ENCODE data around the gene CTU1.
A peak's percentile ranks its signal among the peaks of the same experiment; 100 is the strongest.
"Not testable (repeated sequence)": the region's sequence is repeated elsewhere in the genome, so short reads cannot be mapped to it uniquely, and the experiment has no call there.

CTU1 gene

GRCh38 chr19:51108066-51108804, at the start of gene CTU1:
TSS of gene CTU1 (minus strand) at chr19:51108409. CDS start at chr19:51104569, 3,840 bp downstream.
- peak; percentile 87 to 96 for DNase-seq

DNA sequence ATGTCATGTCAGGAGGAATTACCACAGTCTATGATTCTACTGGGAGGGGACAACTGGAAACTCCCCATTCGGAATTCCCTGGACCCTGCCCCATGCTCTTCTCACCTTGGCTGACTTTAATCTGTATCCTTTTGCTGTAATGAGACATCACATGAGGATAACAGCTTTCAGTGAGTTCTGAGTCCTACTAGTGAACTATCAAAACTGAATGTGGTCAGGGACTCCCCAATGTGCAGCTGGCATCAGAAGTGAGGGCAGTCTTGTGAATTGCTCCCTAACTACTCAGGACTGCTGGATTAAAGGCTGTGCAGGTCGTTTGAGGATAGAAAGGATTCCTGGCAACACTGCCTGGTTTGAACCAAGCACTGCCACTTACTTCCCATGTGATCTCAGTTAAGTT, 49.1 kb upstream of the CTU1 start:
- DNase-seq = no peak

- no peak for DNase-seq
Measured at GRCh38 chr19:51156710-51157109, 48.5 kb upstream of the CTU1 start.

GRCh38 chr19:51150627-51151026, 42.4 kb upstream of the CTU1 start:
- DNase-seq = no peak

- DNase-seq = no peak
Measured at GRCh38 chr19:51148580-51148979, 40.4 kb upstream of the CTU1 start.

DNA sequence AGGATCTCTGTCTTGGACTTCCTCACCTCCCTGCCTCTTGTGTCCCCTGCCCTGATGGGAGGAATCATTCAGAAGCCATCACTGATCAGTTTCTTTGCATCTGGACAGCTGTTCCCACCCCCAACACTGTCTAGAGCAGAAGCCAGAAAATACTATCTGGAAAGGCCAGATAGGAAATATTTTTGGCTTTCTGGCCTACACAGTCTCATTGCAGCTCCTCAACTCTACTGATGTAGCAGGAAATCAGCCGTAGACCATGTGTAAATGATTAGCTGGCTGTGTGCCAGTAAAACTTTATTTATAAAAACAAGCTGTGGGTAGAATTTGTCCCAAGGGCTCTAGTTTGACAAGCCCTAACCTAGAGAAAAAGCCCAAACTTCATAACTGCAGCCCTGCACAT, 39.5 kb upstream of the CTU1 start:
- DNase-seq = no peak

DNA sequence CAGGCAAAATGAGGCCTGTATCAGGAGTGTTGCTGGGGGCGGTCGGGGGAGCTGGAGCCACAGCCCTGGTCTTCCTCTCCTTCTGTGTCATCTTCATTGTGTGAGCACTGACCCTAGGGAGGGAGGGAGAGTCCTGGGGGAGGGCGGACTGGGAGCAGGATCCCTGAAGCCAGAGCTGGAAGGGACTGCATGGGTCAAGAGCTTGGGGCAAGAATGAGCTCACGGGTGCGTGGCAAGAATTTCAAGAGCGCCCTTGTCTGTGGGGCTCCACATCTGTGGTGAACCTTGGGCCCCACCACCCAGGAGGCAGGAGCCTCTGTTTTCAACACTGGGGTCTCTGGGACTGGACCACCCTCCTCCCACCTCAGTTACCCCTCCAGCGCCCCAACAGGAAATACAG, 38.5 kb upstream of the CTU1 start:
- no peak for DNase-seq

- no peak for DNase-seq
Measured at GRCh38 chr19:51145916-51146493, 37.8 kb upstream of the CTU1 start.

DNA sequence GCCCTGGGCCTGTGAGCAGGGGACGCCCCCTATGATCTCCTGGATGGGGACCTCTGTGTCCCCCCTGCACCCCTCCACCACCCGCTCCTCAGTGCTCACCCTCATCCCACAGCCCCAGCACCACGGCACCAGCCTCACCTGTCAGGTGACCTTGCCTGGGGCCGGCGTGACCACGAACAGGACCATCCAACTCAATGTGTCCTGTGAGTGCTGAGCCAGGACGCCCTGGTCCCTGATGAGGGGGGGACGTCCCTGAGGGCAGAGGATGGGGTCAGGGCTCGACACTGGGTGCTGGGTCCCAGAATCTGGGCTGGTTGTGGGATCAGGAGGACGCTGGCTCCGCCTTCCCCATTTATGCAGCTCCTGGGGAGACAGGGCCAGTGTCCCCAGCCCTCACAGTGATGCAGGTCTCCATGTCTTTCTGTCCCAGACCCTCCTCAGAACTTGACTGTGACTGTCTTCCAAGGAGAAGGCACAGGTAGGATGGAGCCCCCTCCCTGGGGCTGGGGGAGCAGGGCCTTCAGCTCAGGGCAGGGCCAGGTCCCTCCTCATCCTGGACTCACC, 36.4 kb upstream of the CTU1 start:
- DNase-seq = no peak

GRCh38 chr19:51143486-51143885, 35.3 kb upstream of the CTU1 start:
- no peak for DNase-seq

- DNase-seq = not testable (repeated sequence)
Measured at GRCh38 chr19:51142809-51143475, 34.7 kb upstream of the CTU1 start.

GRCh38 chr19:51142119-51142518, 33.9 kb upstream of the CTU1 start, which contains the start of gene SIGLEC7:
TSS of gene SIGLEC7 (plus strand) at chr19:51142301. CDS start at chr19:51142370, 69 bp downstream.
- DNase-seq = no peak

GRCh38 chr19:51141181-51141580, 33.0 kb upstream of the CTU1 start:
- no peak for DNase-seq

DNA sequence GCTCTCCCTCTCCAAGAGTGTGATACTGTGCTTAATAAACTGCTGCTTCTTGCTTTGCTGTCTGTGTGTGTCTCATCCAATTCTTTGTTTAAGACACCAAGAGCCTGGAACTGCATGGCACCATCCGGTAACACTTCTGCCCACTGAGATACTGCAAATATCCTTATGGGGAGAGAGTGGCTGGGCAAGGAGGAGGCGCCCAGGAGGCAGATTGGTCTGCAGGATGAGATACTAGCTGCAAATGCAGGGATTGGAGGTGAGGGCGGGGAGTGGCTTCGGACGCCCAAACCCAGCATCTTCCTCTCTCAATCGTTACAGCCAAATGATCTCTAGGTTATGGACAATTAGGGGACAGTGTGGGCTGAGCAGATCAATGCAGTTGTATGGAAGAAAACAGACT, 32.2 kb upstream of the CTU1 start:
- no peak for DNase-seq

- DNase-seq = no peak
Measured at GRCh38 chr19:51139299-51140014, 31.2 kb upstream of the CTU1 start.

DNA sequence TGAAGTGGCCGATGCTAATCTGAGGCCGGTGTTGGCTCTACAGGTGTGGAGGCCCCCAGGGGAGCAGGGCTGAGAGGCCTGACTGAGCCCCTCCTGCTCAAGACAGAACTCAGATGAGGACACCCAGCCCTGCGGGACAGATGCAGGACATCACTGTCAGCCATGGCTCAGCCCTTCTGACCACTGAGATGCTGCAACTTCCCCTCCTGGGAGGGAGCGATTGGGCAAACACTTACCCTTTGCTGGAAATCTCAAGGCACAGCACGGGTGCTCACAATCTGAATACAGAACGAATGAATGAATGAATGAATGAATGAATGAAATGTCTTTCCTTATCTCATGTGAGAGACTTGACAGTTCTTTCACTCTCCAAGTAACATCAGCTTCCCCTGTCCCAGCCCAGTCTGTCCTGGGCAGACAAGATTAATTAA, 30.4 kb upstream of the CTU1 start:
- DNase-seq = no peak

- DNase-seq = no peak
Measured at GRCh38 chr19:51137792-51138425, 29.7 kb upstream of the CTU1 start.

DNA sequence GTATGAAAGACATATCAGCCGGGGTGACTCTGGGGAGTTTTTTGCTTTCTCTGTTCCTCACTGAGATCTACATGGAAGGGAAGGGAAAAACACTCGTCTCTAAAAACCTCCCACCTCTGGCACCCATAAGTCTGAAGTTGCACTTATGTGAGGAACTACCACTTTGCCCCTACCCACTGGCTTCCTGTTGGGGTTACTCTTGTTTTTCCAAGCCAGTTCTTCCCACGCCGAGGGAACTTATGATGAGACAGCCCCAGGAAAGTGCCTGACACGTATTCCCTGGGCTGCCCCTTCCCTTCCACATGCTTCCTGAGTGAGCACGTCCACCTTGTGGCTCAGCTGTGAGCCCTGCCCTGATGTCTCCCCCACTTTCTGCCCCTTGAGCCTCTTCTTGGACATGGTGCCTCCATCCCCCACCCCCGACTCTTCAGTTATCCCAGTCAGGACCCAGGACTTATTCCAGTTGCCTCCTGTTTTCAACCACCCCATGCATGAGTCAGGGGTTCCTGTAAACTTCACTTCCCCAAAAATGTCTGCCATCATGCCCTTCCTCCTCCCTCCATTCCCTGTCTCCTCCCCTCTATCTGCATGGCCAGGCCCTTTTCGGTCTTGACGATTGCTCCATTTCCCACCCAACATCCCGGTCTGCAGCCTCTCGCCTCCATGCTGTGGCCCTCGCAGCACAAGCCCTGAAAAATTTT, 28.8 kb upstream of the CTU1 start:
- no peak for DNase-seq

DNA sequence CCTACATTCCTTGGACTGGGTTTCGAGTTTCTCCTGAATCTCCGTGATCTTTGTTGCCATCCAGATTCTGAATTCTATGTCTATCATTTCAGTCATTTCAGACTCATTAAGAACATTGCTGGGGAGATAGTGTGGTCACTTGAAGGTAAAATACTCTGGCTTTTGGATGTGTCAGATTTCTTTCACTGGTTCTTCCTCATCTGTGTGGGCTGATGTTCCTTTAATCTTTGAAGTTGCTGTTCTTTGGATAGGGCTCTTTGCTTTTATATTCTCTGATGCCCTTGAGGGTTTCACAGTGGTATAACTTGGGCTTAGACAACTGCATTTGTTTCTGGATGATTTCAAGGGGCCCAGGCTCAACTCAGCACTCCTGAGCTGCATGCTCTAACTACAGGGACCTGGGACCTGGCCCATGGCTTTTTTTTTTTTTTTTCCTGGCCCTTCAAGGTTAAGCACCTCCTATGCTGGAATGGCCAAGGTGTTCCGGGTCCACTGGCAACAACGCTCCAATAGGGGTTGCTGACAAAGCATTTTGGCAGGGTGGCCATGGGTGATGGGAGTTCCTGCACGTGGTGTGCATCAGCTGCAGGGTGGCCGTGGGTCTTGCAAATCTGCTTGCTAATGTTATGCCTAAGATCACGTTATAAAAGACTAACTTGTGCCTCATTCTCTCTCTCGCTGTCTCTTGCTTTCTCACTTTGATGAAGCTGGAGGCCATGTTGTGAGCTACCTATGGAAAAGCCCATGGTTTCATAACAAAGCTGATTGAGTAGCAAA, 28.0 kb upstream of the CTU1 start:
- DNase-seq = no peak

GRCh38 chr19:51135004-51135403, 26.8 kb upstream of the CTU1 start:
- DNase-seq = no peak
